Measurements from ENCODE around the gene NKX2-4.
"Not testable (repeated sequence)": the region's sequence is repeated elsewhere in the genome, so short reads cannot be mapped to it uniquely, and the experiment has no call there.

Gene NKX2-4

GRCh38 chr20:21393816-21394519, 3.4 kb downstream of the NKX2-4 start:
- no peak for DNase-seq

- no peak for DNase-seq
Observed at GRCh38 chr20:21393166-21393565, 4.2 kb downstream of the NKX2-4 start.

- no peak for DNase-seq
Observed at GRCh38 chr20:21391972-21392352, 5.4 kb downstream of the NKX2-4 start.

GRCh38 chr20:21391185-21391971, 5.9 kb downstream of the NKX2-4 start:
- DNase-seq = no peak

GRCh38 chr20:21390768-21391167, 6.6 kb downstream of the NKX2-4 start:
- DNase-seq = no peak

GRCh38 chr20:21389368-21389767, 8.0 kb downstream of the NKX2-4 start:
- no peak for DNase-seq

GRCh38 chr20:21388566-21388965, 8.8 kb downstream of the NKX2-4 start:
- DNase-seq = no peak

- DNase-seq = no peak
Observed at GRCh38 chr20:21387528-21387927, 9.8 kb downstream of the NKX2-4 start.

- no peak for DNase-seq
Observed at GRCh38 chr20:21386111-21386510, 11.2 kb downstream of the NKX2-4 start.

GRCh38 chr20:21384308-21384892, 12.9 kb downstream of the NKX2-4 start:
- DNase-seq = no peak

- no peak for DNase-seq
Observed at GRCh38 chr20:21381619-21382018, 15.7 kb downstream of the NKX2-4 start.

- DNase-seq = no peak
Observed at GRCh38 chr20:21380711-21381110, 16.6 kb downstream of the NKX2-4 start.

- no peak for DNase-seq
Observed at GRCh38 chr20:21378259-21378658, 19.1 kb downstream of the NKX2-4 start.

GRCh38 chr20:21377701-21378100, 19.6 kb downstream of the NKX2-4 start:
- DNase-seq = no peak

- no peak for DNase-seq
Observed at GRCh38 chr20:21376626-21377025, 20.7 kb downstream of the NKX2-4 start.

- no peak for DNase-seq
Observed at GRCh38 chr20:21373436-21373835, 23.9 kb downstream of the NKX2-4 start.

GRCh38 chr20:21372016-21372415, 25.3 kb downstream of the NKX2-4 start:
- DNase-seq = no peak

- DNase-seq = no peak
Observed at GRCh38 chr20:21371193-21371592, 26.1 kb downstream of the NKX2-4 start.

GRCh38 chr20:21368791-21369190, 28.5 kb downstream of the NKX2-4 start:
- DNase-seq = no peak

- not testable (repeated sequence) for DNase-seq
Observed at GRCh38 chr20:21366273-21366672, 31.1 kb downstream of the NKX2-4 start.

- no peak for DNase-seq
Observed at GRCh38 chr20:21365771-21366170, 31.6 kb downstream of the NKX2-4 start.

GRCh38 chr20:21364413-21364812, 32.9 kb downstream of the NKX2-4 start:
- no peak for DNase-seq

GRCh38 chr20:21361266-21361665, 36.1 kb downstream of the NKX2-4 start:
- DNase-seq = no peak

GRCh38 chr20:21360705-21361104, 36.6 kb downstream of the NKX2-4 start:
- no peak for DNase-seq
